Activated naive CD4-positive, alpha-beta T cell treated with anti-CD3 and anti-CD28 coated beads for 36 hours (primary cell): Measurements from ENCODE around the gene B3GNT4. TPM values are rescaled to one million over a fixed set of nuclear protein-coding genes. Genes with fewer than 3 reads are reported as not detected.
"Not testable (repeated sequence)": the region's sequence is repeated elsewhere in the genome, so short reads cannot be mapped to it uniquely, and the experiment has no call there.

Source experiments
- CTCF ChIA-PET: fragments of 350-600 bp; sonication (Branson Sonifier 250); formaldehyde crosslinking; loops from one replicate; lab custom pipeline; 2021; ENCODE audit warnings: antibody characterized with exemption; lab: Charles Lee
- DNase-seq: peaks from one replicate; pipeline ENCODE4 v3.0.0-alpha.2; 2020
- H3K27ac Mint-ChIP-seq: one replicate; pipeline ENCODE4 v1.8.0; 2021; ENCODE audit warnings: mild to moderate bottlenecking, mixed read lengths
- H3K27me3 Mint-ChIP-seq: one replicate; pipeline ENCODE4 v1.8.0; 2021; ENCODE audit warnings: low read depth, mixed read lengths
- H3K36me3 Mint-ChIP-seq: one replicate; pipeline ENCODE4 v1.8.0; 2021; ENCODE audit warnings: low read depth, mixed read lengths
- H3K4me1 Mint-ChIP-seq: one replicate; pipeline ENCODE4 v1.8.0; 2021; ENCODE audit warnings: low read depth, mixed read lengths
- H3K4me3 Mint-ChIP-seq: one replicate; pipeline ENCODE4 v1.8.0; 2021; ENCODE audit warnings: mild to moderate bottlenecking, moderate library complexity, mixed read lengths
- H3K9me3 Mint-ChIP-seq: one replicate; pipeline ENCODE4 v1.8.0; 2021; ENCODE audit warnings: mixed read lengths
- intact Hi-C: fragments of 100-400 bp; cut with micrococcal nuclease; formaldehyde crosslinking; loops from one replicate; pipeline ENCODE4 v1.15.1; 2023
- total RNA-seq, 2 experiments: library from RNA; stranded (reverse); gene quantifications; one replicate each; pipeline ENCODE4 v1.2.3, GENCODE V29; 2021

The B3GNT4 gene
- total RNA-seq, 2 experiments from 2014 or later = 0.43 to 0.67 TPM

DNA sequence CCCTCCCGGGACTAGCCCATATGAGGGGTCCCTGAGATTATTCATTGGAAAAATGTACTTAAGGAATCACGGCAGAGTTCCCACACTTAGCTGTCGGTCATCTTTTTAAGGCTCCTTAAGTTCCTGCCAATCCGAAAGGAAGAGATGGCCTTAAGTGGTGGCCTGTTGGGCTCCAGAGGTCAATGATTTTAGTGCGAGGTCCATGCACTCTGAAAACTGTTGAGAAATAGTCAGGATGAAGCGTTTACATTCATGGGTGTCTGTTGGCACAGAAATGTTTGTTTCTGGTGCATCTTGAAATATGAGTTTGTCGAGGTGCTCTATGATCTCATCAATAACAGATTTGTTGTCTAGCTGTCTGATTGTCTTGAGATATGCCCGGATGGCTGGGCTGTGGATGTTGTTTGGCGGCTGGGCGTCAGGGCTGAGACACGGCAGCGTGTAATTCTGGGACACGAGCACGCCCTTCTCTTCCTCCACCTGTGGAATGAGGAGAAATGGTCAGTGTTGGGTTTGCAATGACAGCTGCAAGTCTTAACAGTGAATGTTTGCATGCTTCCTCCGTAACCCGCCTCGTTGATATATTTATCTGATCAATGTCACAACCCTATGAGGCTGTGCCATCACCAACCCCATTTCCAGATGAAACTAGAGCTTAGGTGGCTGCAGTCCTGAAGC lies 31.1 kb upstream of the B3GNT4 start:
- Mint-ChIP-seq H3K36me3 (no peaks in the 10 kb centered on the region), H3K4me1 (no peaks in the 10 kb centered on the region), H3K27me3 (no peaks in the 10 kb centered on the region), H3K9me3 (no peaks in the 10 kb centered on the region), H3K27ac (no peak overlapping the region), H3K4me3 (no peak overlapping the region)
- DNase-seq = no peak
- intact Hi-C loops = no loop called here
- CTCF ChIA-PET = interaction anchor here (1.2 kb wide), 1 partner anchor 18 kb away, joined by 3 read pairs; no protein-coding TSS in a partner anchor

DNA sequence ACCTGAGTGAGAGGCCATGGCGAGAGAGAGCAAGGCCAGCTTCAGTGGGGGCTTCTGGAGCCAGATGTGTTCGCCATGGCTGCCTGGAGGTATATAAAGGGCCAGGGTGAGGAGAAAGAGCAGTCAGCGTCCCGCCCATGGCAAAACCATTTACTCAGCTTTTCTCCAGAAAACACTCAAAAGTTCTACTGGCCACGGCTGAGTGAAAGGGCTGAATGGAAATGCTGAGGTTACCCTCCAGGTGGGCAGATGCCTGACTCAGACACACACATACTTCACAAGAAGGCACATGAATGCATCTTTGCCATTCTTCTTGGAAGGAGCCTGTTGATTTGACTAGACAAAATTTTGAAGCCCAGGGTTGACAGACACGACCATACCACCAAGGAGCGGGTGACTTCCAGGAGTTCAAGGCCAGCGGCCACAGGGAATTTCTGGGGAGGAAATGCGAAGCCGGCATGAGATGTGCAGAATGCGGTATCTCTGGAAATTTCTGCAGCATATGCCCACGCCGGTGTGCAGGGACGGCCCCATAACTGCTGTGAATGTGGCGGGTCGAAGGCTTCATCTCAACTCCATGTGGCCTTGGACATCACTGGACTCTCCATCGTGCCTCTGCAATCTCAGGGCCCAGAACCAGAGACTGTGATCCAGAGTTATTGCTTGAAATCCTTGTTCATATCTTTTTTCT lies 29.2 kb upstream of the B3GNT4 start, which contains the start of gene IL31:
TSS of gene IL31 (minus strand) at position 67 of the 691 bp plus-strand sequence. CDS start at position 18, 49 bp downstream.
- DNase-seq = no peak

DNA sequence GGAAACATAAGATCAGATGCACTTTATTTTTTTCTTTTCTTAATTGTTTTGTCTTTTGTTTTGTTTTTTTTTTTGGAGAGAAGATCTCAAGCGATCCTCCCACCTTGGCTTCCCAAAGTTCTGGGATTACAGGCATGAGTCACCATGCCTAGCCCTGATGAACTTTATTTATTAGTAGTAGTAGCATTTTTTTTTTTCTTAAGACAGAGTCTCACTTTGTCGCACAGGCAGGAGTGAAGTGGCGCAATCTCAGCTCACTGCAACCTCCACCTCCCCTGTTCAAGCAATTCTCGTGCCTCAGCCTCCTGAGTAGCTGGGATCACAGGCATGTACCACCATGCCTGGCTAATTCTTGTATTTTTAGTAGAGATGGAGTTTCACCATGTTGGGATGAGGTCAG lies 27.0 kb upstream of the B3GNT4 start:
- H3K36me3 Mint-ChIP-seq, DNase-seq, H3K27me3 Mint-ChIP-seq, CTCF ChIA-PET, H3K9me3 Mint-ChIP-seq, H3K27ac Mint-ChIP-seq, H3K4me3 Mint-ChIP-seq, H3K4me1 Mint-ChIP-seq, intact Hi-C loops: not testable (repeated sequence)

More for the DNA sequence above, 29.2 kb upstream of the B3GNT4 start, which contains the start of gene IL31:
- Mint-ChIP-seq H3K4me1 (no peaks in the 10 kb centered on the region), H3K27me3 (no peaks in the 10 kb centered on the region), H3K36me3 (no peaks in the 10 kb centered on the region), H3K27ac (no peak within 1 kb of the TSS), H3K9me3 (no peaks in the 10 kb centered on the region), H3K4me3 (no peak within 1 kb of the TSS)
- CTCF ChIA-PET = interaction anchor here (0.8 to 0.9 kb wide), 2 partner anchors 13 to 850 kb away, joined by 3 to 4 read pairs; no protein-coding TSS in a partner anchor
- intact Hi-C loops = no loop called here

DNA sequence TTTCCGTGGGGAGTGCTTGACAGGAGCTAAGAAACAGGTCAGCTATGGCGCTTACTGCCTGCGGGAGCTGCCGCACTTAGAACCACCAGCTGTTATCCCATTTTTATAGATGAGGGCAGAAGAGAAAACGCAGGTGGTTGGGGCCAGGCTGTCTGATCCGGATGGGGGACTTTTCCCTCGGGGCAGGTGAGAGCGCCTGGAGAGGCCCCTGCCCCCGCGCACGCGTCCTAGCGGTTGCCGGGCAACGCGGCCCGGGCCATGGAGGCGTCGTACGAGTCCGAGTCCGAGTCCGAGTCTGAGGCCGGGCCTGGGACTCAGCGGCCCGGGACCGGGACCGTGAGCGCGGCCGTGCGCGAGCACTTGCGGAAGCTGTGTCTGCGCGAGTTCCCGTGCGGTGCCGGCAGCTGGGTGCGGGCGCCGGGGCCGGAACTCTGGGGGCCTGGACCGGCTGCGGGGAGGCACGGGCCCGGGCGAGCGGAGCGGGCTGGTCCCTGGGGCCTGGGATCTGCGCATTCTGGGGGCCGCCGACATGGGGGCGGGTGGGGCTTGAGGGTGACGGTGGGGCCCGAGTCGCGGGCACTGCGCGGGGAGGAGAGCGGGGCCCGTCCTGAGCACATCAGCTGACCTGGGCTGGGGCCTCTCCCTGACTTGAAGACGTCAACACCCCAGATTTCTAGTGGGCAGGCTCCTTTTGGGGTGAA lies 20.5 kb upstream of the B3GNT4 start, which contains the start of gene LRRC43:
TSS of gene LRRC43 (plus strand) at position 237 of the 701 bp plus-strand sequence. CDS start at position 259, 22 bp downstream.
- intact Hi-C loops = no loop called here
- peak within 1 kb of the TSS; percentile 75 for H3K4me3 Mint-ChIP-seq
- no peak within 1 kb of the TSS for H3K27ac Mint-ChIP-seq

DNA sequence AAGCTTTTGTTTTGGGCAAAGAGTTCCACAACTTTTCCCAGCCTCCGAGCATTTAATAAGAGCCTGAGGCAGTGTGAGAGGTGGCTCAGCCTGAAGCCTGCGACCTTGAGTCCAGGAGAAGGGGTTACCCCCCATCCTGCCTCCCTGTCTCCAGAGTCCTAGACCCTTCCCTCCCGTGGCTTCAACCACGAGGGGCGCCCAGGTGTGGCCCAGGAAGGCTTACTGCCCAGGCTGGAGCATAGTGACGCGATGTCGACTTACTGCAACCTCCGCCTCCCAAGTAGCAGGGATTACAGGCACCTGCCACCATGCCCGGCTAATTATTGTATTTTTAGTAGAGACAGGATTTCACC lies 19.9 kb upstream of the B3GNT4 start:
- H3K9me3 Mint-ChIP-seq = no peaks in the 10 kb centered on the region
- peaks cover 7% of the 10 kb centered on the region for H3K4me1 Mint-ChIP-seq
- H3K27me3 Mint-ChIP-seq = peaks cover 7% of the 10 kb centered on the region
- CTCF ChIA-PET = interaction anchor here (1.5 kb wide), 1 partner anchor 53 kb away, joined by 4 read pairs; no protein-coding TSS in a partner anchor
- intact Hi-C loops = no loop called here
- no peak overlapping the region for H3K27ac Mint-ChIP-seq
- H3K4me3 Mint-ChIP-seq = peak overlapping the region; percentile 75
- no peaks in the 10 kb centered on the region for H3K36me3 Mint-ChIP-seq
- DNase-seq = no peak

More for the DNA sequence above, 20.5 kb upstream of the B3GNT4 start, which contains the start of gene LRRC43:
- peaks cover 7% of the 10 kb centered on the region for H3K4me1 Mint-ChIP-seq
- CTCF ChIA-PET = interaction anchor here (0.6 to 1.5 kb wide), 2 partner anchors 53 to 748 kb away, joined by 3 to 4 read pairs; no protein-coding TSS in a partner anchor
- peaks cover 7% of the 10 kb centered on the region for H3K27me3 Mint-ChIP-seq
- H3K36me3 Mint-ChIP-seq = no peaks in the 10 kb centered on the region
- DNase-seq = peak; percentile 44
- no peaks in the 10 kb centered on the region for H3K9me3 Mint-ChIP-seq

DNA sequence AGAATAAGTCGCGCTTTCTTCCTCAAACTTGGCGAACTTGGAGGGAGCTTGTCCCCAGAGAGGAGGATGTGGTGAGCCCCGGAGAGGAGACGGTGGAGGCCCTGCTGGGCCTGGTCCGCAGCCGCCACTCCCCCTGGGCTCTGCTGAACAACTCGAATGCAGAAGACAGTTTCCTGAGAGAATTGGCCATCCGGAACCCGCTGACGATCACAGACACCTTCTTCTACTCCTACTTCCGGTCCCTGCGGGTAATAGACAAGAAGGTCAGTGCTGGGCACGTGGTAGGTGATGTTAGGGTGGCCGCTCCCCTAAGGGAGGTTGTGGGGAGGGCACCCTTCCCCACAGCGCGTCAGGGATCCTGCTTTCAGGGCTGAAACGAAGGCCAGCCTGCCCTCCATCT lies 19.0 kb upstream of the B3GNT4 start:
- intact Hi-C loops = no loop called here
- no peak overlapping the region for H3K4me3 Mint-ChIP-seq
- CTCF ChIA-PET = interaction anchor here (0.7 kb wide), 1 partner anchor 42 kb away, joined by 3 read pairs; no protein-coding TSS in a partner anchor

DNA sequence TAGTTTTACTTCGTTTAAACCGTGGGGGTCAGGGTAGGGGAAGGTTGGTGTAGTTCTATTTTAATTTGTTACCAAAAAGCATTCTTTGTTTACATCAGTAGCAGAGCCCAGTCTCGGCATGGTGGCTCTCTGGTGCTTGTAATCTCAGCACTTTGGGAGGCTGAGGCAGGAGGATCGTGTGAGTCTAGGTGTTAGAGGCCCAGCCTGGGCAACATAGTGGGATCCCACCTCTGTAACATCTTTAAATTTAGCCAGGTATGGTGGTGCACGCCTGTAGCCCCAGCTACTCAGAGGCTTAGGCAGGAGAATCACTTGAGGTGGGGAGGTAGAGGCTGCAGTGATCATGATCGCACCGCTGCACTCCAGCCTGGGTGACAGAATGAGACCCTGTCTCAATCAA lies 18.4 kb upstream of the B3GNT4 start:
- Mint-ChIP-seq H3K9me3 (no peaks in the 10 kb centered on the region), H3K4me1 (peaks cover 7% of the 10 kb centered on the region), H3K4me3 (no peak overlapping the region), H3K36me3 (no peaks in the 10 kb centered on the region), H3K27me3 (peaks cover 7% of the 10 kb centered on the region), H3K27ac (no peak overlapping the region)
- CTCF ChIA-PET = no interaction called here
- DNase-seq = no peak
- intact Hi-C loops = no loop called here

More for the DNA sequence above, 19.0 kb upstream of the B3GNT4 start:
- H3K4me1 Mint-ChIP-seq = peaks cover 7% of the 10 kb centered on the region
- no peak overlapping the region for H3K27ac Mint-ChIP-seq
- H3K36me3 Mint-ChIP-seq = no peaks in the 10 kb centered on the region
- no peak for DNase-seq
- no peaks in the 10 kb centered on the region for H3K9me3 Mint-ChIP-seq
- peaks cover 7% of the 10 kb centered on the region for H3K27me3 Mint-ChIP-seq

DNA sequence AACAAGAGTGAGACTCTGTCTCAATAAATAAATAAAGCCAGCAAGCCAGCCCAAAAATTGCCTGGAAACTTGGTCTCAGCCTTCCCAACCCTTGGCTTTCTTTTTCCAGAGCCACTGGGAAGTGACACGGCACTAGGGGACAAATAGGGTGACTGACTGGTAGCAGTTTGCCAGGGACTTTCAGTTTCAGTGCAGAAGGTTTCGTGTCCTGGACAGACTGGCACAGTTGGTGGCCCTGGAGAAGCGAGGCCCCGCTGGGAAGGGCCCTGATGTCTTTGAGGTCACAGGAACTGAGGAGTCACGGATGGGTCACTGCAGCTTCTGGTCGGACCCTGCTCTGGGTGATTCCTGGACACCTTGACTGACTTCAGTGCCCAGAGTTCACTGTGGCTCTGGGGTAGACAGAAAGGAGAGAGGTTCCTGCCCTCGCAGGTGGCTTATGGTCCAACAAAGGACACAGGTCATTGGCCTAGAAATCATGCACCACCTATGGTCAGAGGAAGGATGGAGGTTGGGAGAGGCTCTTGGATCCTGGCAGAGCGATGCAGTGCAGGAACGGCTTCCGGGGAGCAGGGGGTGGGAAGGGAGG lies 17.9 kb upstream of the B3GNT4 start:
- Mint-ChIP-seq H3K9me3 (no peaks in the 10 kb centered on the region), H3K4me3 (no peak overlapping the region), H3K36me3 (no peaks in the 10 kb centered on the region), H3K27ac (no peak overlapping the region), H3K27me3 (peaks cover 7% of the 10 kb centered on the region), H3K4me1 (peaks cover 7% of the 10 kb centered on the region)
- DNase-seq = no peak
- intact Hi-C loops = no loop called here
- CTCF ChIA-PET = no interaction called here

DNA sequence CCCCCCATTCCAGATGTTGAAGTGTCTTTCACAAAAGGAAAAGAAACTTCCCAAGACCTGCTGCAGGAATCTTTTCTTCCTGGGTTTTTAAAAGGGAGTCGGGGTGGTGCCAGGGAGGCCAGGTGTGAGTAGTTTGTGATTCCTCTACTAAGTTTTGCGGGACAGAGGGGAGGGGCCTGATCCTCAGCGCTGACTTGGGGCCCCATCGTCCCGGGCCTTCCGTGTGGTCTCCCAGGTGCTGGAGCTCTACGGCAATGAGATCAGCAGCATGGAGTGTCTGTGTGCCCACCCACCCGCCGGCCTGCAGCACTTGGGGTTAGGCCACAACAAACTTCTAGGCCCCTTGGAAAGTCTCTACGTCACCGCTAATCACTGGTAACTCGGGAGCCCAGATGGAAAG lies 16.0 kb upstream of the B3GNT4 start:
- intact Hi-C loops = no loop called here
- CTCF ChIA-PET = interaction anchor here (1.2 kb wide), 1 partner anchor 13 kb away, joined by 4 read pairs; the partner anchor contains the start of gene IL31
- Mint-ChIP-seq H3K4me1 (peaks cover 7% of the 10 kb centered on the region), H3K27ac (no peak overlapping the region), H3K36me3 (no peaks in the 10 kb centered on the region), H3K4me3 (no peak overlapping the region), H3K27me3 (peaks cover 7% of the 10 kb centered on the region), H3K9me3 (no peaks in the 10 kb centered on the region)
- DNase-seq = no peak

DNA sequence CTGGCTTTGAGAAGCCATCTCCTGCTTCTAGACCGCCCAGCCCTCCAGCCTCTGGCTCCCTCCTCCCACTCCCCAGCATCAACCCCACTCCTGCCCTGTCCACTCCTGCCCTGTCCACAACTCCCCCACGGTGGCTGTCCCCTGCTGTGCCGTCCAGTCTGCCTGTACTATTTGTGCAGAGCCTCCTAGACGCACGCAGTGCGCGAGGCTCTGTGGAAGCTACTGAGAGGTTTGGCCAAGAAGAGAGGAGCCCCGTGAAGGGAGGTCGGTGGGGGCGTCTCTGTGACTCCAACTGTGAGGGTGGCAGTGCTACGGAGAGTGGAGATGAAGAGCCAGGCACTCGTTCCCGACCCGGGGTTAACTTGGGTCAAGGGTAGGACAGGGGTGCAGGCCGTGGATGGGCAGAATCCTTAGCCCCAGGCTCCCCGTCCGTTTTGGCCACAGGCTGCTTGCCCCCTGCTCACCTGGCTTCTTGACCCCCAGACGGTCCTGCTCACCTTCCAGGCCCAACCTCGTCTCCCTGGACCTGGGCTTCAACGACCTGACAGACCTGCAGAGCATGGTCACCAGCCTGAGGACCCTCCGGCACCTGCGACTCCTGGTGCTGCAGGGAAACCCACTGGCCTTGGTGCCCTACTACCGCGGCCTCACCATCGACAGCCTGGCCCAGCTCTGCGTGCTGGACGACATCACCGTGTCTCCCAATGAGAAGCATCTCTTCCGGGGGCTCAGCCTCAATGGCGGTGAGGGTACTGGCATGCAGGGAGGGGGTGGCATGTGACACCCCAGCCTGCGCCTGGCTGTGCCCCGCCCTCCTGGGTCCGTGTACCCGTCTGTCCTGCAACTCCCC lies 13.7 kb upstream of the B3GNT4 start:
- H3K4me1 Mint-ChIP-seq = no peaks in the 10 kb centered on the region
- DNase-seq = no peak
- intact Hi-C loops = loop anchor here (2.0 kb wide), 1 partner anchor 67 kb away; no protein-coding TSS in a partner anchor
- peaks cover 3% of the 10 kb centered on the region for H3K27me3 Mint-ChIP-seq
- CTCF ChIA-PET = interaction anchor here (0.7 to 1.3 kb wide), 10 partner anchors 34 to 312 kb away, joined by 3 to 6 read pairs (median 3); no protein-coding TSS in a partner anchor
- no peaks in the 10 kb centered on the region for H3K36me3 Mint-ChIP-seq
- no peak overlapping the region for H3K27ac Mint-ChIP-seq
- peaks cover under 1% of the 10 kb centered on the region for H3K9me3 Mint-ChIP-seq
- no peak overlapping the region for H3K4me3 Mint-ChIP-seq
